ENCODE measurements around the gene TMBIM1. TPM values are rescaled to one million over a fixed set of nuclear protein-coding genes. Genes with fewer than 3 reads are reported as not detected.

Gene TMBIM1
- polyA plus RNA-seq, 1 experiment = 91.4 TPM

GRCh38 chr2:218269900-218270720 lies 22.2 kb downstream of the TMBIM1 start, which contains the start of the genes AAMP and PNKD:
Gene AAMP, minus strand, starts transcription at chr2:218270137. Its CDS starts 51 bp downstream, at chr2:218270086.
Gene PNKD, plus strand, starts transcription at chr2:218270519. Its CDS starts 17 bp downstream, at chr2:218270536.
- no peaks in the 10 kb centered on the region; the same call in 1 of the 2 replicates for H3K9me3 ChIP-seq (ENCODE audit: control insufficient read depth, insufficient read depth, low read length)
- peak within 1 kb of the TSS; percentile 65 for H3K27ac ChIP-seq (ENCODE audit: low read depth, low read length)
- TF ChIP-seq CTCF (IDR thresholded peaks at IDR 0.05; ENCODE audit: low read depth, low read length) = 0 out of 2 replicates have a peak, but pooled peaks have one; percentile 26
- POLR2A ChIA-PET = interaction anchor here (0.6 to 3.0 kb wide), 6 partner anchors 11 to 388 kb away, joined by 3 to 17 read pairs (median 4); no protein-coding TSS in a partner anchor
- DNase-seq (ENCODE audit: low read depth, low spot score) = peak; percentile 99
- CTCF ChIA-PET = interaction anchor here (0.6 to 4.9 kb wide), 12 partner anchors 9 to 197 kb away, joined by 3 to 73 read pairs (median 4); partner anchors contain the start of gene TMBIM1
- peak within 1 kb of the TSS; percentile 96 for H3K4me3 ChIP-seq (ENCODE audit: low read depth, low read length)
- no peaks in the 10 kb centered on the region for H3K27me3 ChIP-seq (ENCODE audit: control insufficient read depth, insufficient read depth, low read length)

GRCh38 chr2:218267259-218267658 lies 25.0 kb downstream of the TMBIM1 start:
- Histone ChIP-seq H3K4me3 (ENCODE audit: low read depth, low read length) (no peak overlapping the region), H3K27ac (ENCODE audit: low read depth, low read length) (no peak overlapping the region), H3K9me3 (ENCODE audit: control insufficient read depth, insufficient read depth, low read length) (no peaks in the 10 kb centered on the region; the same call in 1 of the 2 replicates), H3K27me3 (ENCODE audit: control insufficient read depth, insufficient read depth, low read length) (no peaks in the 10 kb centered on the region)
- DNase-seq (ENCODE audit: low read depth, low spot score) = no peak
- ChIA-PET POLR2A (no interaction called here), CTCF (no interaction called here)
- no peak for TF ChIP-seq CTCF (IDR thresholded peaks at IDR 0.05; ENCODE audit: low read depth, low read length)

DNA sequence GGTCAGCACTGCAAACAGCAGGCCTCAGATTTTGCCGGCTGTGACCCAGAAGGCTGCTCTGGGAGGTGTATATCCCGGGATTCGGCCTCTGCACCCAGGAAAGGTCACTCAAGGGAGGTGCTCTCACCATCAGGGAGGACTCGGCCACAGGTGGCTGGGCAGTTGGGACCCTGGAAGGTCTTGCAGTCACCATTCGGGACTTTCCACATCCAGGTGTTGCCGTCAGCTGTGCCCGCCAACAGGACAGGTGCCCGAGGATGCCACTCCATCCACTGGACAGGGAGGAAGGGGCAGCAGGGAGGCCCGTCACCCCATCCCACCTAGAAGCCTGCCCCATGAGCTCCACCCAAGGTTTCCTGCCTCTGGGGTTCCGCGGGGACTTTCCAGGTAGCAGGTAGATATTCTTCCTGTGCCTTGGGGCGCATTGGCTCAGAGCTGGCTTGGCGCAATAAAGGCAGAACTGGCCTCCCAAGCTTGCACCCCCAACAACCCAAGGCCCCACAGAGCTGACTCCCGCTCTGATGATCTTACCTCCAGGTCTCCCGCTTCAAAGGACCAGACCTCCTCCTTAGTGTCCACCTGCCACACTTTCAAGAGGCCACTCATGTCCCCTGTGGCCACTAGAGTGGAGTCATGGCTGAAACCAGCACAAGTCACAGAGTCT lies 25.9 kb downstream of the TMBIM1 start:
- ChIA-PET POLR2A (no interaction called here), CTCF (interaction anchor here (1.1 kb wide), 1 partner anchor 90 kb away, joined by 3 read pairs; the partner anchor contains the start of gene CATIP)
- TF ChIP-seq CTCF (IDR thresholded peaks at IDR 0.05; ENCODE audit: low read depth, low read length) = no peak
- Histone ChIP-seq H3K9me3 (ENCODE audit: control insufficient read depth, insufficient read depth, low read length) (no peaks in the 10 kb centered on the region; the same call in 1 of the 2 replicates), H3K27ac (ENCODE audit: low read depth, low read length) (no peak overlapping the region), H3K4me3 (ENCODE audit: low read depth, low read length) (no peak overlapping the region), H3K27me3 (ENCODE audit: control insufficient read depth, insufficient read depth, low read length) (no peaks in the 10 kb centered on the region)
- no peak for DNase-seq (ENCODE audit: low read depth, low spot score)

DNA sequence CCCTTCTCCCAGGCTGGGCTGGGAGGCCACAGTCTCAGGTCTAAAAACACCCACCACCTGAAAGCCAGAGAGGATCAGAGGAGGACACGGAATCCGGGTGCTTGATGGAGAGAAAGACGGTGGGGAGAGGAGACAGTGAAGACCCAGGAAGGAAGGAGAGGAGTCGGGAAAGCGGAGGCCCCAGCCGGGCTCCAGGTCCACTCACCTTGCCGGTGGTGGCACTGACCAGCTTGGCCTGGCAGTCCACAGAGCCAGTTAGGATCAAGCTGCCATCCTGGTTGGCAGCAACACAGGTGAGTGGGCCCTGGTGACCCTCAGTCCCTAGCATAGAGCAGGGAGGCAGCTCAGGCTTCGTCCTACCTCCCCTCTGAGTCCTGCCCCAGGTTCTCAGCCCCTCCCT lies 26.7 kb downstream of the TMBIM1 start:
- Histone ChIP-seq H3K4me3 (ENCODE audit: low read depth, low read length) (no peak overlapping the region), H3K27ac (ENCODE audit: low read depth, low read length) (no peak overlapping the region), H3K9me3 (ENCODE audit: control insufficient read depth, insufficient read depth, low read length) (no peaks in the 10 kb centered on the region; the same call in 1 of the 2 replicates), H3K27me3 (ENCODE audit: control insufficient read depth, insufficient read depth, low read length) (no peaks in the 10 kb centered on the region)
- no peak for TF ChIP-seq CTCF (IDR thresholded peaks at IDR 0.05; ENCODE audit: low read depth, low read length)
- POLR2A ChIA-PET = no interaction called here
- CTCF ChIA-PET = interaction anchor here (1.1 kb wide), 1 partner anchor 91 kb away, joined by 3 read pairs; the partner anchor contains the start of gene CATIP
- DNase-seq (ENCODE audit: low read depth, low spot score) = no peak
